Trophoblast cell (in vitro differentiated cells and primary cell): ENCODE measurements around the gene NTF4.

Source experiments
- DNase-seq, 2 donors: peaks; one replicate each; pipeline ENCODE4 v3.0.0-alpha.2; 2016
- H2AFZ ChIP-seq: 2 replicates; pipeline ENCODE4 v1.6.1; 2013; ENCODE audit warnings: low read length, moderate library complexity, mild to moderate bottlenecking; ENCODE audit not compliant: insufficient read depth, poor library complexity
- H2AK5ac ChIP-seq: 2 replicates; pipeline ENCODE4 v1.6.1; 2013; ENCODE audit warnings: mild to moderate bottlenecking, low read length
- H2BK120ac ChIP-seq: 2 replicates; pipeline ENCODE4 v1.6.1; 2013; ENCODE audit warnings: low read length, mild to moderate bottlenecking, moderate library complexity; ENCODE audit not compliant: insufficient read depth, poor library complexity
- H2BK12ac ChIP-seq: 2 replicates; pipeline ENCODE4 v1.6.1; 2013; ENCODE audit warnings: mild to moderate bottlenecking, low read length, moderate library complexity
- H2BK5ac ChIP-seq: 2 replicates; pipeline ENCODE4 v1.6.1; 2013; ENCODE audit warnings: low read length, low read depth, moderate library complexity, mild to moderate bottlenecking; ENCODE audit not compliant: poor library complexity
- H3K14ac ChIP-seq: 2 replicates; pipeline ENCODE4 v1.6.1; 2013; ENCODE audit warnings: mild to moderate bottlenecking, low read length
- H3K18ac ChIP-seq: 2 replicates; pipeline ENCODE4 v1.6.1; 2013; ENCODE audit warnings: mild to moderate bottlenecking, low read length
- H3K23ac ChIP-seq: 2 replicates; pipeline ENCODE4 v1.6.1; 2013; ENCODE audit warnings: low read length
- H3K27ac ChIP-seq: 2 replicates; pipeline ENCODE4 v1.5.1; 2013; ENCODE audit warnings: low read depth, mild to moderate bottlenecking, inconsistent platforms, low read length, moderate library complexity
- H3K27me3 ChIP-seq: 2 replicates; pipeline ENCODE4 v1.6.1; 2013; ENCODE audit warnings: inconsistent platforms, mild to moderate bottlenecking, low read length, moderate library complexity; ENCODE audit not compliant: insufficient read depth
- H3K36me3 ChIP-seq, 2 experiments: 1 replicate in 1 of 2; 2 replicates in 1 of 2; pipeline ENCODE4 v1.6.1; 2013; ENCODE audit warnings: low read length in 2 of 2, mild to moderate bottlenecking in 2 of 2, moderate library complexity in 1 of 2; ENCODE audit not compliant: insufficient read depth in 2 of 2, control insufficient read depth in 1 of 2
- H3K4ac ChIP-seq: 2 replicates; pipeline ENCODE4 v1.6.1; 2013; ENCODE audit warnings: low read depth, mild to moderate bottlenecking, low read length, moderate library complexity
- H3K4me1 ChIP-seq, 2 experiments: 1 replicate in 1 of 2; 2 replicates in 1 of 2; pipeline ENCODE4 v1.6.1; 2013; ENCODE audit warnings: low read length in 2 of 2, mild to moderate bottlenecking in 2 of 2, moderate library complexity in 1 of 2; ENCODE audit not compliant: insufficient read depth in 2 of 2, control insufficient read depth in 1 of 2
- H3K4me2 ChIP-seq: 2 replicates; pipeline ENCODE4 v1.6.1; 2013; ENCODE audit warnings: inconsistent platforms, mild to moderate bottlenecking, low read length, moderate library complexity
- H3K4me3 ChIP-seq: 2 replicates; pipeline ENCODE4 v1.5.1; 2013; ENCODE audit warnings: mild to moderate bottlenecking, low read depth, low read length, inconsistent platforms
- H3K79me1 ChIP-seq: one replicate; pipeline ENCODE4 v1.6.1; 2013; ENCODE audit warnings: low read length
- H3K79me2 ChIP-seq: 2 replicates; pipeline ENCODE4 v1.6.1; 2013; ENCODE audit warnings: low read length, mild to moderate bottlenecking; ENCODE audit not compliant: control insufficient read depth, insufficient read depth, poor library complexity
- H3K9ac ChIP-seq: 2 replicates; pipeline ENCODE4 v1.6.1; 2013; ENCODE audit warnings: mild to moderate bottlenecking, low read length
- H3K9me3 ChIP-seq: 2 replicates; pipeline ENCODE4 v1.6.1; 2013; ENCODE audit warnings: low read depth, mild to moderate bottlenecking, control low read depth, inconsistent platforms, low read length; ENCODE audit not compliant: insufficient read depth
- H4K12ac ChIP-seq: 2 replicates; pipeline ENCODE4 v1.6.1; 2013; ENCODE audit warnings: low read depth, mild to moderate bottlenecking, low read length, moderate library complexity
- H4K8ac ChIP-seq: 2 replicates; pipeline ENCODE4 v1.6.1; 2013; ENCODE audit warnings: low read depth, mild to moderate bottlenecking, low read length, moderate library complexity
- H4K91ac ChIP-seq: one replicate; pipeline ENCODE4 v1.6.1; 2013; ENCODE audit warnings: low read depth, mild to moderate bottlenecking, low read length, moderate library complexity
- WGBS: extraction: QIAGEN DNeasy Blood & Tissue Kit; methylation state at CpG from one replicate; pipeline ENCODE4 v1.1.7; 2013; ENCODE audit warnings: missing lambda C conversion rate; ENCODE audit not compliant: insufficient read length, insufficient coverage; ENCODE audit errors: extremely low coverage; 5-methylcytosine and 5-hydroxymethylcytosine counted together

The NTF4 gene

GRCh38 chr19:49110567-49110966 lies 45.9 kb upstream of the NTF4 start:
- H3K36me3 ChIP-seq: peaks cover 41% of the 10 kb centered on the region in 2 experiments
- peaks cover 5% of the 10 kb centered on the region for H3K79me2 ChIP-seq
- peaks cover 8% of the 10 kb centered on the region for H3K79me1 ChIP-seq
- no peaks in the 10 kb centered on the region for H3K27me3 ChIP-seq
- no peak overlapping the region for H3K4ac ChIP-seq
- DNase-seq: no peak
- no peak overlapping the region for H4K91ac ChIP-seq
- H2AK5ac ChIP-seq: no peak overlapping the region
- peaks cover 3% of the 10 kb centered on the region for H3K9me3 ChIP-seq
- no peak overlapping the region for H4K12ac ChIP-seq
- no peak overlapping the region for H2BK12ac ChIP-seq
- H3K9ac ChIP-seq: no peak overlapping the region
- no peak overlapping the region for H3K27ac ChIP-seq
- H3K23ac ChIP-seq: no peak overlapping the region
- H4K8ac ChIP-seq: no peak overlapping the region
- H2AFZ ChIP-seq: no peak overlapping the region
- WGBS: no CpG with 5 or more reads among the region's 3 CpGs
- no peak overlapping the region for H3K18ac ChIP-seq
- no peak overlapping the region for H3K4me2 ChIP-seq
- H3K4me1 ChIP-seq: peaks cover 5 to 9% of the 10 kb centered on the region in 2 experiments
- no peak overlapping the region for H3K4me3 ChIP-seq
- H3K14ac ChIP-seq: no peak overlapping the region
- no peak overlapping the region for H2BK5ac ChIP-seq
- H2BK120ac ChIP-seq: no peak overlapping the region

- no CpG with 5 or more reads among the region's 8 CpGs for WGBS
- no peak overlapping the region for H4K91ac ChIP-seq
- H3K4me1 ChIP-seq: peaks cover 5% of the 10 kb centered on the region in 2 experiments
- no peak overlapping the region for H2BK120ac ChIP-seq
- no peak overlapping the region for H3K9ac ChIP-seq
- no peak overlapping the region for H3K4ac ChIP-seq
- peaks cover 3% of the 10 kb centered on the region for H3K9me3 ChIP-seq
- no peak overlapping the region for H2AFZ ChIP-seq
- no peaks in the 10 kb centered on the region for H3K27me3 ChIP-seq
- H2BK12ac ChIP-seq: no peak overlapping the region
- no peak for DNase-seq
- H2AK5ac ChIP-seq: no peak overlapping the region
- peaks cover 3% of the 10 kb centered on the region for H3K79me1 ChIP-seq
- H3K23ac ChIP-seq: no peak overlapping the region
- H4K8ac ChIP-seq: no peak overlapping the region
- H3K18ac ChIP-seq: no peak overlapping the region
- peaks cover 48 to 49% of the 10 kb centered on the region in 2 experiments for H3K36me3 ChIP-seq
- no peak overlapping the region for H3K14ac ChIP-seq
- no peak overlapping the region for H3K27ac ChIP-seq
- H3K4me3 ChIP-seq: peak overlapping the region; percentile 14
- H4K12ac ChIP-seq: no peak overlapping the region
- no peak overlapping the region for H2BK5ac ChIP-seq
- H3K79me2 ChIP-seq: peaks cover 2% of the 10 kb centered on the region
- no peak overlapping the region for H3K4me2 ChIP-seq
Observed at GRCh38 chr19:49109569-49110233, 45.1 kb upstream of the NTF4 start.

- no peak overlapping the region for H3K4me2 ChIP-seq
- no peaks in the 10 kb centered on the region for H3K79me1 ChIP-seq
- no peak overlapping the region for H3K14ac ChIP-seq
- peaks cover 5% of the 10 kb centered on the region in 2 experiments for H3K4me1 ChIP-seq
- H2BK12ac ChIP-seq: no peak overlapping the region
- H3K79me2 ChIP-seq: no peaks in the 10 kb centered on the region
- H3K18ac ChIP-seq: no peak overlapping the region
- H3K4ac ChIP-seq: no peak overlapping the region
- no peak overlapping the region for H3K4me3 ChIP-seq
- H3K27me3 ChIP-seq: no peaks in the 10 kb centered on the region
- H2BK120ac ChIP-seq: no peak overlapping the region
- WGBS: no CpG with 5 or more reads among the region's 5 CpGs
- H4K8ac ChIP-seq: no peak overlapping the region
- no peak overlapping the region for H3K23ac ChIP-seq
- peaks cover 3% of the 10 kb centered on the region for H3K9me3 ChIP-seq
- H3K36me3 ChIP-seq: peaks cover 54 to 56% of the 10 kb centered on the region in 2 experiments
- DNase-seq: no peak
- no peak overlapping the region for H2AK5ac ChIP-seq
- no peak overlapping the region for H2BK5ac ChIP-seq
- H4K91ac ChIP-seq: no peak overlapping the region
- H2AFZ ChIP-seq: no peak overlapping the region
- H3K27ac ChIP-seq: peak overlapping the region; percentile 16
- H4K12ac ChIP-seq: no peak overlapping the region
- no peak overlapping the region for H3K9ac ChIP-seq
Observed at GRCh38 chr19:49109051-49109450, 44.4 kb upstream of the NTF4 start.

GRCh38 chr19:49107625-49108459 lies 43.2 kb upstream of the NTF4 start:
- Histone ChIP-seq H4K91ac (no peak overlapping the region), H3K4me2 (no peak overlapping the region), H3K27ac (no peak overlapping the region), H4K12ac (no peak overlapping the region), H4K8ac (no peak overlapping the region), H3K4me1 (peaks cover 0 to 5% of the 10 kb centered on the region in 2 experiments), H2BK120ac (no peak overlapping the region), H3K4me3 (no peak overlapping the region), H3K9me3 (no peaks in the 10 kb centered on the region), H2AK5ac (no peak overlapping the region), H3K36me3 (peaks cover 66 to 67% of the 10 kb centered on the region in 2 experiments), H2AFZ (no peak overlapping the region), H3K23ac (no peak overlapping the region), H2BK5ac (no peak overlapping the region), H3K4ac (no peak overlapping the region), H3K27me3 (no peaks in the 10 kb centered on the region), H3K18ac (no peak overlapping the region), H2BK12ac (no peak overlapping the region), H3K14ac (no peak overlapping the region), H3K79me1 (no peaks in the 10 kb centered on the region), H3K79me2 (no peaks in the 10 kb centered on the region), H3K9ac (no peak overlapping the region)
- no CpG with 5 or more reads among the region's 93 CpGs for WGBS
- no peak for DNase-seq
